ENCODE data around the gene VAMP4.

Gene VAMP4

DNA sequence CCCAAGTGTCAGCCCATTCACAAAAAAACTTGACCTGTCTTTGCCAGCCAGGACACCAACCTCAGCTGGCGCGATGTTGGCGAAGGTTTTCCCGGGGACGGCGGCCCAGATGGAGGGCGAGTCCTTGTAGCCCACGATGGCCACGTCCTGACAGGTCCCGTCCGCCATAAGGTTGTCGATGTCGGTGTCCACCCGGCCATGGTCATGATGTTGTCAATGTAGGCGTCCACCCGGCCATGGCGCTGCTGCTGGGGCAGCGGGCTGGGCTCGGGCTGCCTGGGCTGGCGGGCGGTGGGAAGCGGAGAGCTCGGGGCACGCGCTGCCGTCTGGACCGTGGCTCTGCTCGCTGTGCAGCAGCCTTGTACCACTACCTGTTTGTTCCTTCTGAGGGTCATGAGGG is 71.1 kb downstream of the VAMP4 start:
- no peak overlapping the region for H3K4me3 ChIP-seq (ENCODE audit: insufficient read length, low read depth)
- DNase-seq (ENCODE audit: low read depth, low spot score), result no peak
- no peaks in the 10 kb centered on the region for H3K9me3 ChIP-seq (ENCODE audit: insufficient read depth, low read length)
- H3K9ac ChIP-seq (ENCODE audit: insufficient read length, low read depth), result no peak overlapping the region
- H3K27me3 ChIP-seq (ENCODE audit: insufficient read depth, insufficient read length), result no peaks in the 10 kb centered on the region
- no peaks in the 10 kb centered on the region for H3K36me3 ChIP-seq (ENCODE audit: insufficient read depth, insufficient read length, low read length)
- TF ChIP-seq SUZ12 (IDR thresholded peaks at IDR 0.05; ENCODE audit: extremely low read depth, insufficient read depth, insufficient read length) (no peak), ZNF274 (IDR thresholded peaks at IDR 0.05; ENCODE audit: low read depth, low read length) (no peak), YY1 (IDR thresholded peaks at IDR 0.05; ENCODE audit: insufficient read depth, insufficient read length) (no peak)
- H3K4me1 ChIP-seq (ENCODE audit: insufficient read depth, insufficient read length), result no peaks in the 10 kb centered on the region

DNA sequence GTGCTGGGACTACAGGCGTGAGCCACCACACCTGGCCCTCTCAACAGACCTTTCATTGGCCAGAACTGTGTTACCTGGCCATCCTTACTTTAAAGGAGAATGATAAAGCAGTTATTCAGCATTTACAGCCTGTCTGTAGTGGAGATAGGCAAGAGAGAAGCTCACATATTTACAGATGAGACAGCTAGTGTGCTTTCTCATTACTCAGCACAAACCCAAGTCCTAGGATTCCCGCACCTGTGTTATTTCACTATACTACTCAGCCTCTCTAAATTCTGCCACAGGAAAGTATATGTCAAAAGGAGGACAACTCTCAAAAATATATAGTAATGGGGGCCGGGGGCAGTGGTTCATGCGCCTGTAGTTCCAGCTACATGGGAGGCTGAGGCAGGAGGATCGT is 73.5 kb downstream of the VAMP4 start:
- Histone ChIP-seq H3K9ac (ENCODE audit: insufficient read length, low read depth) (no peak overlapping the region), H3K36me3 (ENCODE audit: insufficient read depth, insufficient read length, low read length) (no peaks in the 10 kb centered on the region), H3K4me1 (ENCODE audit: insufficient read depth, insufficient read length) (peaks cover 3% of the 10 kb centered on the region), H3K9me3 (ENCODE audit: insufficient read depth, low read length) (no peaks in the 10 kb centered on the region), H3K4me3 (ENCODE audit: insufficient read length, low read depth) (no peak overlapping the region), H3K27me3 (ENCODE audit: insufficient read depth, insufficient read length) (no peaks in the 10 kb centered on the region)
- no peak for DNase-seq (ENCODE audit: low read depth, low spot score)
- TF ChIP-seq SUZ12 (IDR thresholded peaks at IDR 0.05; ENCODE audit: extremely low read depth, insufficient read depth, insufficient read length) (no peak), YY1 (IDR thresholded peaks at IDR 0.05; ENCODE audit: insufficient read depth, insufficient read length) (no peak), ZNF274 (IDR thresholded peaks at IDR 0.05; ENCODE audit: low read depth, low read length) (no peak)

DNA sequence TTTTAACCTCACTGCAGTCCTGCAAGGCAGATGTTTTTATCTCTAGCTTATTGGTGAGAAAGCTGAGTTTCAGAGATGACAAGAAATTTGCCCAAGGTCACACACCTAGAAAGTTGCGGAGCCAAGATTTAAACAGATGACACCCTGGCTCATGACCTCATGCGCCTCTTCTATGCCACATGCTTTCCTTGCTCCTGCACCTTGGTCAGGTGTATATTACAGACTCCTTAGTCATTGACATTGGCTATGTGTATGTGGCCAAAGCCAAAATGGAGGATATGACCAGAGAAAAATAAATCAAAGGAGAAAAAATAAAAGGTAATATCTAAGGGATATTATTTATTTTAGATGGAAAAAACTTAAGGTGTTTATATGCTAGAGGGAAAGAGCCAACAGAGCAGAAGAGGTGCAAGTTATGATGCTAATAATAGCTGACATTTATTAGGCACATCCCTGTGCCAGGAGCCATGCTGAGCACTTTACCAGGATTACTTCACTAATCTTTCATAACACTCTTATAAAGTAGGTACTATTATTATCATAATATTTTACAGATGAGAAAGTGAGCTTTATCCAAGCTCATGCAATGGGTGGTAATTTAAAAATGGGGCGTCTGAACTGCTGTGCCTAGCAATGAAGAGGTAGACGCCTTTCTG is 75.6 kb downstream of the VAMP4 start:
- Histone ChIP-seq H3K9me3 (ENCODE audit: insufficient read depth, low read length) (no peaks in the 10 kb centered on the region), H3K27me3 (ENCODE audit: insufficient read depth, insufficient read length) (no peaks in the 10 kb centered on the region), H3K36me3 (ENCODE audit: insufficient read depth, insufficient read length, low read length) (no peaks in the 10 kb centered on the region), H3K9ac (ENCODE audit: insufficient read length, low read depth) (no peak overlapping the region), H3K4me1 (ENCODE audit: insufficient read depth, insufficient read length) (peaks cover 3% of the 10 kb centered on the region), H3K4me3 (ENCODE audit: insufficient read length, low read depth) (no peak overlapping the region)
- no peak for DNase-seq (ENCODE audit: low read depth, low spot score)
- TF ChIP-seq SUZ12 (IDR thresholded peaks at IDR 0.05; ENCODE audit: extremely low read depth, insufficient read depth, insufficient read length) (no peak), YY1 (IDR thresholded peaks at IDR 0.05; ENCODE audit: insufficient read depth, insufficient read length) (no peak), ZNF274 (IDR thresholded peaks at IDR 0.05; ENCODE audit: low read depth, low read length) (no peak)

DNA sequence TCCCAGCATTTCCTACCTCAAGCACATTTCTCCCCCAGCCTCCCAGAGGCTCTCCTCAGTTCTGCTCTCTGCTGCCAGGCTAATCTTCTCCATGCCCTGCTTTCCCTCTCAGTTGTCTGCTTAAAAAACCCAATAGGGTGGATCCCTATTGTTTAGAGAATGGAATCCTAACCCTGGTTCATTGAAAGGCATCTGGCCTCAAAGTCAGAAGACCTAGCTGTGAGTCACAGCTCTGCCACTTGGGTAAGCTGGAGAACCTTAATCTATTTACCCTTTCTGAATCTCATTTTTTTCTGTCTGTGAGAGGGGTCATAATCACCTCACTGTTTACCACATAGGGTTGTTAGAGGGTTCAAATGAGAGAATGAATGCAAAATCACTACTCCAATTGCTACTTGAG is 76.9 kb downstream of the VAMP4 start:
- no peak for DNase-seq (ENCODE audit: low read depth, low spot score)
- no peak overlapping the region for H3K9ac ChIP-seq (ENCODE audit: insufficient read length, low read depth)
- H3K4me1 ChIP-seq (ENCODE audit: insufficient read depth, insufficient read length), result peaks cover 3% of the 10 kb centered on the region
- TF ChIP-seq YY1 (IDR thresholded peaks at IDR 0.05; ENCODE audit: insufficient read depth, insufficient read length), result no peak
- no peak for TF ChIP-seq SUZ12 (IDR thresholded peaks at IDR 0.05; ENCODE audit: extremely low read depth, insufficient read depth, insufficient read length)
- no peak for TF ChIP-seq ZNF274 (IDR thresholded peaks at IDR 0.05; ENCODE audit: low read depth, low read length)
- H3K9me3 ChIP-seq (ENCODE audit: insufficient read depth, low read length), result no peaks in the 10 kb centered on the region
- H3K4me3 ChIP-seq (ENCODE audit: insufficient read length, low read depth), result no peak overlapping the region
- H3K27me3 ChIP-seq (ENCODE audit: insufficient read depth, insufficient read length), result no peaks in the 10 kb centered on the region
- H3K36me3 ChIP-seq (ENCODE audit: insufficient read depth, insufficient read length, low read length), result no peaks in the 10 kb centered on the region

DNA sequence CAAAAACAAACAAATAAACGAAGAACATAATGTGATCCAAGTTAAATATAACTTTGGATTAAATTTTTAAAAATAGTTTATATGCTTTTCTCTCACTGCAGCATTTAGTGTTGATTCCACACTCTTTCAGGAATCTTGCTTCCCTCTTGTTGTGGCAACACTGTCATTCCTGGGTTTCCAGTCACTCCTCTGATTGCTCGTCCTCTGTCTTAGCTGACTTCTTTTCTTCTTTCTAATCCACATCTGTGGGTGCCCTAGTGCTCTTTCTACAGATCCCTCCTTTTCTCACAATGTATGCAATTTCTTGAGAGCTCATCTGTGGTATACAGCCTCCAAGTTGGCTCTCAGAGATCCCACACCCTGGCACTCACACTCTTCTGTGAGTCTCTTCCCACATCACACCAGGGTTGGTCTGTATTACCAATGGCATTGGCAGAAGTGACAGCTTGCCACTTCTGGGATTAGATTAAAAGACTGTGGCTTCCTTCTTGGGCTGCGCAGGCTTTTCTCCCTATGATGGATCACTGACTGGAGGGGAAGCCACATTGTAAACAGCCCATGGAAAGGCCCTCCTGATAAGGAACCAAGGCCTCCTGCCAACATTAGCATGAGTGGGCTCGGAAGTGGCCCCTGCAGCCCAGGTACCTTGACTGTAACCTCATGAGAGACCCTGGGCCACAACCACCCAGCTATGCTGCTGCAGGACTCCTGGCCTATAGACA is 77.8 kb downstream of the VAMP4 start:
- Histone ChIP-seq H3K9ac (ENCODE audit: insufficient read length, low read depth) (no peak overlapping the region), H3K27me3 (ENCODE audit: insufficient read depth, insufficient read length) (no peaks in the 10 kb centered on the region), H3K4me3 (ENCODE audit: insufficient read length, low read depth) (no peak overlapping the region), H3K9me3 (ENCODE audit: insufficient read depth, low read length) (no peaks in the 10 kb centered on the region), H3K4me1 (ENCODE audit: insufficient read depth, insufficient read length) (peaks cover 3% of the 10 kb centered on the region), H3K36me3 (ENCODE audit: insufficient read depth, insufficient read length, low read length) (no peaks in the 10 kb centered on the region)
- no peak for TF ChIP-seq SUZ12 (IDR thresholded peaks at IDR 0.05; ENCODE audit: extremely low read depth, insufficient read depth, insufficient read length)
- no peak for TF ChIP-seq ZNF274 (IDR thresholded peaks at IDR 0.05; ENCODE audit: low read depth, low read length)
- TF ChIP-seq YY1 (IDR thresholded peaks at IDR 0.05; ENCODE audit: insufficient read depth, insufficient read length), result no peak
- no peak for DNase-seq (ENCODE audit: low read depth, low spot score)

DNA sequence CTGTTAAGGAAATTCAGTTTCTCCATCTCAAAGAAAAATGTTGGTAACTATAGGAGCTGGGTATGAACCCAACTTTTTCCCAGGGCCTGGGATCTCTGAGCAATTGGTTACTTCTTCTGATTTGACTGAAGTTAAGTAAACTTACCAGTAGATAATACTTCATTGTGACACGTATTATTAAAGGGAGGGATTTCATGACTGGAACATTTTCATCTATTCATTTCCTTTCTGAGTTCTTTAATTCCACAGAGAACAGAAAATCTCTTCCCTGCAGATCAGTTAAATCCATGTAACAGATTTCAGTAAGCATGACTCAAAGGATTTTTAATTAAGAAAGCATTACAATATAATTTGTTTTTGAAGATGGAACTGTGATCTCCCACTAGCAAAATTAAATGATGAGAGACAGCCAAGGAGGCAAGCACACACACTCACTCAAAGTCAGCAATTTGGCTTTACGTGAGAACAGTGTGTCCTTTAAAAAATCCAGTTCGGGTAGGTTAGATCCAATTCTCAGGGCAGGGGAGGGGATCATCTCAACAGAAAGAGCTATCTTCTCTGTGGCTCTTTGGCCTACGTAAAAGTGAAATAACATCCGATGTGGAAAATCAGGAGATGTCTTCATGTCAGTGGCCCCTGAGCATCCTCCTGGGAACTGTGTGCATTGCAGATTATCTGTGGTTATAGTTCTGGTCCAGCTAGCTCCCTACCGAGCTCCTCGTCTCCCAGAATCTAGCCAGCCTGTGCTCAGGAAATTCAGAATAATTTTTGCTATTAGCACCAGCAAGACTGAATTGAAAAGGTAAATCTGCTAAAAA is 78.6 kb downstream of the VAMP4 start:
- Histone ChIP-seq H3K9ac (ENCODE audit: insufficient read length, low read depth) (no peak overlapping the region), H3K4me3 (ENCODE audit: insufficient read length, low read depth) (no peak overlapping the region), H3K36me3 (ENCODE audit: insufficient read depth, insufficient read length, low read length) (no peaks in the 10 kb centered on the region), H3K4me1 (ENCODE audit: insufficient read depth, insufficient read length) (peaks cover 3% of the 10 kb centered on the region), H3K27me3 (ENCODE audit: insufficient read depth, insufficient read length) (no peaks in the 10 kb centered on the region), H3K9me3 (ENCODE audit: insufficient read depth, low read length) (no peaks in the 10 kb centered on the region)
- DNase-seq (ENCODE audit: low read depth, low spot score), result no peak
- no peak for TF ChIP-seq ZNF274 (IDR thresholded peaks at IDR 0.05; ENCODE audit: low read depth, low read length)
- no peak for TF ChIP-seq YY1 (IDR thresholded peaks at IDR 0.05; ENCODE audit: insufficient read depth, insufficient read length)
- TF ChIP-seq SUZ12 (IDR thresholded peaks at IDR 0.05; ENCODE audit: extremely low read depth, insufficient read depth, insufficient read length), result no peak
